COR-L47 (cell line): ENCODE results near the gene CCDC85C.

ENCODE experiments used
- DNase-seq: peaks from one replicate; lab custom pipeline; 2025; lab: John Stamatoyannopoulos, UW

Gene CCDC85C

DNA sequence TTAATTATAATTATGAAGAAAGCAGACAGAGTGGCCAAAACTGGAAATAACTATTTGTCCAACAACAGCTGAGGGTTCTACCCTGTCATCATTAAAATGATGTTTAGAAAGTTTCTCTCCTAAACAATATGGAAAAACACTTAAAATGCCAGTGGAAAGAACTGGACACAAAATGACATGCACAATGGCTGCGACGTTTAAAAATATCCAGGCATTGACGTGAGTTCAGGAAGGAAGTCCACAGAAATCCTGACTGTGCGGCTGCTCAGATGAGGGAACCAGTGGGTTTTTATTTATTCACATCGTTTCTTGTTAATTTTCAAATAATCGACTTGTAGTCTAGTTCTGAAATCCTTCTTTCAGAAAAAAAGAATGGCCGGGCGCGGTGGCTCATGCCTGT, 64.5 kb downstream of the CCDC85C start:
- DNase-seq, result no peak

DNA sequence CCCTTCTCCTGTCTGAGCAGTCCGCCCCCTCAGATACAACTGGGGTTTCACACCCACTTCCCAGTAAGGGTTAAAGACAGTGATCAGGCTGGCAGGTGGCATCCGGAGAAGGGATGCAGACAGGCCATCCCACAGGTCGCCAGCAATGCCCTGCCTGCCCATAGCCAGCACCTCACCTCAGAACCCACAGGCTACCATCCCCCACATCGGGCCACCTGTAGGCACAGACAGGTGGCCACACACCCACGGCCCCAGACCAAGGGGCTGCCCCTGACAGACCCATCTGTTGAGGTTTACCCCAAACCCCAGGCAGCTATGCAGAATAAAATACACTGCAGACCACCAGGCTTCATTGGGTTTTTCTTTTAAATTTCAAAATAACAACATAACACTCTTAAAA, 65.3 kb downstream of the CCDC85C start:
- DNase-seq, result no peak

DNA sequence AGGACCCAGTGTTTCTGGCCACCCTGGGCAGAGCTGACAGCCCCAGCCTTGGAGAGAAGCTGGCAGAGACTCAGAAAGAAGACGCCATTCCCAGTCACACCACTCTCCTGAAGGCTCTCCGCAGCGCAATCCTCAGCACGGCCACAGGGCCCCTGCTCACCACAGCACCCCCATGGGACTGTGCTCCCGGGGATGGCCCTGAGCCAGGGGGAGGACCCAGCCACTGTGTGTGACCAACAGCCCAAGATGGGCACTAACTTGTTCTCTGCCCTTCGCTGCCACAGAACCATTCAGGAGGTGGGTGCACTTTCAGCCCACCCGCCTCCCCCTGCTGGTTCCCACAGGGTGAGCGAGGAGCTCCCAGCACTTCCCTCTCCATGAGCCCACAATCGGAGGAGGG, 65.7 kb downstream of the CCDC85C start:
- DNase-seq, result peak; percentile 19

DNA sequence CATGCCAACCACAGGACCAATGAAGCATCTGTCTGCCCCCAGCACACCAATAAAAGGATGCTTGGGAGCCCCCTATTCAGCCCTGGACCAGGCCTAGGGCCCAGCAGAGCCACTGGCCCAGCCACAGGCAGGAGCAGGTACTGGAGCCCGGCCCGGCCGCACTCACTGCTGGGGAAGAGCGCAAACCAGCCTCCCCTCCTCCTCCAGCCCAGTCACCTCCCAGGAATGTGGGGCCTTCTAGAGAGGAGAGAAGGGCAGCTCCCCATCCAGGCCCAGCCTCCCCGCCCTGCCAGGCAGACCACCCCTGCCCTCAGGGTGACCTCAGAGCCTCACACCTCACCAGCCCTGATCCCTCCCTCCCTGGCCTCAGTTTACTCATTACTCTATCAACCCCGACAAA, 66.6 kb downstream of the CCDC85C start:
- DNase-seq, result no peak

DNA sequence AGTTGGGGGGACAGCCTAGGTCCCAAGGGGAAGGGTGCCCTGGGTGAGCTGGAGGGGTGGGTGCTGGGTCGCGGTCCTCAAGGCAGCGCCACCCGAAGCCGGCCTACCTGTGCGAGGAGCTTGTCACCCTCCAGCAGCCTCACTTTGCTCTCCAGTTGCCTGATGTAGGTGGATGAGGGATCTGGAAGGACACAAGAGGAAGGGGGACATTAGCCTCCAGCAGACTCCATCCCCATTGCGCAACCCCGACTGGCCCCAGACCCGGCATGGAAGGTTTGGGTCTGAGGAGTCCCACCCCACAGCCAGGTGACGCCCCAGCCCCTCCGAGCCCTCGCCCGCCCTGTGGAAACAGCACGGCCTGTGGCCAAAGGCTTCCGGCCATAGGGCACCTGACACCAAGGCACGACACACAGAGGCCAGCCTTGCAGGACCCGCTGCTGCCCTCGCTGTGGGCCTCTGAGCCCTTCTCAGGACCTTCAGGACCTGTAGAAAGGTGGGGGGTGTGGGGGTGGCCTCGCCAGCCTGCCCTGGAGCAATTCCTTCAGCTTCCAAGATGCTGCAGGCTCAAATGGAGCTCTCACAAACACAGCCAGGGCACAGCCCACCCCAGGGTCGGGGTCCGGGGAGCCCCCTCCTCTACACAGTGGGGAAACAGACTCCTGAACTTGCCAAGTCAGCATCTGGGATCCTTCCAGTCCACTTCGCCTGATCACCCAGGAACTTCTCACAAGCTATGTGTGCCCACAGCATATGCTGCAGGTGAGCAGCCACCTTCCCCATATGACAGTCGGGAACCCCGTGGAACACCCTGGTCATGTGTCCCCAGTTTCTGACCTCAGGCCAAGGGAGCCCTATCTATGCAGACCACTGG, 67.9 kb downstream of the CCDC85C start:
- no peak for DNase-seq

DNA sequence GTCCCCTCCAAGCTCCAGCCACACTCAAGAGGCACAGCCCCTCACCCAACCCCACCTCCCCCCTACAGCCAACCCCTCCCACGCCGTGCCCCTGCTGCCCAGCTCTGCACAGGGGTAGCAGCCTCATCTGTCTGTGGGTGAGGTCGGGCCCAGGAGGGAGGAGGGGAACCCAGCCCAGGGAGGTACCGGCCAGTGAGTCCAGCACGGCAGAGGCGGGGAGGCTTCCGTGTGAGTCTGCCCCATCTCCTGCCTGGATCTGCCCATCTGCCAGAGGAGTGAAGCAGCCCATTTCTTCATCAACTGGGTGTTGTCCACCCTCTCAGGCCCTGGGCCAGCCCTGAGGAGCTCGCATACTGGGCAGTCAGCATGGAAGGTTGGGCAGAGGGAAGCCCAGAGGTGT, 68.6 kb downstream of the CCDC85C start:
- DNase-seq, result no peak

DNA sequence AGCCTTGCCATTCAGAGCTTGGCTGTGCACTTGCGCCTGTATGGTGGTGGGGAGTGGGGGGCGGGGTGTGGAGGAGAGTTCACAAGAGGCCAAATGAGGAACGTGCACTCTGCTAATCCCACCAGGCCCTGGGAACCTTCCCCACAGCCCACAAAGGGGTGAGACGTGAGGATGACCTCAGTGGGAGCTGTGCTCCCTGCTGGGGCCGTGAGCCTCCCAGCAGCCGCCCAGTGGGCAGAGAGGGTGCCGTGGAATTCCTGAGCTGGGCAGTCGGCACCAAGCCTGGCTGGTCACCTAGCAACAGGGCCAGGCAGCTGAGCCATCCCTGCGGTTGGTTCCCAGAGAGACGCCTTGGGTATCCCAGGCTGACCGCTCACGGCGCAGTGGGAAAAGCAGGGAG, 69.1 kb downstream of the CCDC85C start:
- DNase-seq, result no peak

DNA sequence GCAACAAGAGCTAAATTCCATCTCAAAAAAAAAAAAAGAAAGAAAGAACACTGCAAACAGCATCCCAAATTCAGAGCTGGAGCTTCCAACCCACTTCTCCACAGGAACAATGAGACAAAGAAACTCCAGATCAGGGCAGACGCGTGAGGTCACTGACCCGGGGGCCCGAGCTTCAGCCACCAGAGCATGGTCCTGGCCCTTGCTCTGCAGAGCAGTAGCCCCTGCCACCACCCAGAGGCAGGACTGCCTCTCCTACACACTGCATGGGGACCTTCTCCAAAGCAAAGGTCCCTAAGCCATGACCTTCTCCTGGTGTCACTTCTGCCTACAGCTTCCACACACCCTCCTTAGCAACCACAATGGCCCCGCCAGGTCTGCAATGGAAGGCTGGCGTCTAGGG, 69.7 kb downstream of the CCDC85C start:
- no peak for DNase-seq

DNA sequence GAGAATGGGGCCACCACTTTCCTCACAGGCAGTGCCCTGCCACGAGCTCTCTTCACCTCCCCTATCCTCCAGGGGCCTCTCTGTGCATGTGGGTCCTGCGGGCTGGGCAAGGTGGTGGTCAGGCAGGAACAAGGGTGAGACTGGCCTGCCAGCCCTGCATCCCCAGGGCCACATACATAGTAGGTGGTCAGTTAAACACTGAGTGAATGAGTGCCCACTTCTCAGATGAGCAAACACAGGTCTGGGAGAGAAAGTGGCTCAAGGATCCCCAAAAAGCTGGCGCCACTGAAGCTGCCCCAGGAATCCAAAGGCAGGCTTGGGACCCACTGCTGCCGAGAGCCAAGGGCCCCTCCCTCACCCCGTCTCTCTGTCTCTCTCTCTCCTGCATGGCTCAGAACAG, 71.7 kb downstream of the CCDC85C start:
- no peak for DNase-seq

DNA sequence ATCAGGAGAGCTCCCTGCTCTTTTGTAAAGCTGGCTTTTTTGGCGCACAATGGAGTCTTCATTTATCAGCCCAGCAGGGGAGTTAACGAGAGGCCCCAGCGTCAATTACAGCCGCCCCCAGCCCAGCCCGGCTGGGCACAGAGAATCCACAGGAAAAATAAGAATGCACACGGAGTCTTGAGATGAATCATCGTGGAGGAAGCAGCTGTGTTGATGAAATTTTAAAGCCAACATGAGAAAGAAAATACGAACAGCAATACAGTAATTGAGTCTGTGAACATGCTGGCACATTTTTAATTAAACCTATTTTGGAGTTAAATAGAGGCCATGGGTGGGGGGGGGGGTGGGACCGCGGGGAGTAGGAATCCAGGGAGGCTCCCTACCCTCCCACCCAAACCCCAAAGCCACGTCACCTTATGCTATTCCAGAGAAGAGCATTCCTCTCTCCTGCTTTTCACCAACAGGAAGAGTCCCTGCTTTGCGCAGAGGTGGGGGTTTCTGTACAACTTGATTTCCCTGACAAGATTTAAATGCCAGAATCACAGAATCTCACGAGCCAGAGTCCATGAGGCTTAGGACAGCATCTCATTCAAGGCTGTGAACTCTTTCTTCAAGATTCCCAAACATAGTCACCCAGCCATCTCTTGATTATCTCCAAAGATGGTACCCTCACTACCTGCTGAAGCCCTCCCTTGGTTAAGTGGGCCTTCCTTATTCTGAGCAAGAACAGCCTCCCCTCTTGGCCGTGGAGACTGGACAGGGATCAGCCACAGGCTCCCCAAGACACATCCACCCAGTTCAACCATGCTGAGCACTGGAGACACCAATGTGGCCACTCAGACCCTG, 72.5 kb downstream of the CCDC85C start:
- DNase-seq, result peak; percentile 94

DNA sequence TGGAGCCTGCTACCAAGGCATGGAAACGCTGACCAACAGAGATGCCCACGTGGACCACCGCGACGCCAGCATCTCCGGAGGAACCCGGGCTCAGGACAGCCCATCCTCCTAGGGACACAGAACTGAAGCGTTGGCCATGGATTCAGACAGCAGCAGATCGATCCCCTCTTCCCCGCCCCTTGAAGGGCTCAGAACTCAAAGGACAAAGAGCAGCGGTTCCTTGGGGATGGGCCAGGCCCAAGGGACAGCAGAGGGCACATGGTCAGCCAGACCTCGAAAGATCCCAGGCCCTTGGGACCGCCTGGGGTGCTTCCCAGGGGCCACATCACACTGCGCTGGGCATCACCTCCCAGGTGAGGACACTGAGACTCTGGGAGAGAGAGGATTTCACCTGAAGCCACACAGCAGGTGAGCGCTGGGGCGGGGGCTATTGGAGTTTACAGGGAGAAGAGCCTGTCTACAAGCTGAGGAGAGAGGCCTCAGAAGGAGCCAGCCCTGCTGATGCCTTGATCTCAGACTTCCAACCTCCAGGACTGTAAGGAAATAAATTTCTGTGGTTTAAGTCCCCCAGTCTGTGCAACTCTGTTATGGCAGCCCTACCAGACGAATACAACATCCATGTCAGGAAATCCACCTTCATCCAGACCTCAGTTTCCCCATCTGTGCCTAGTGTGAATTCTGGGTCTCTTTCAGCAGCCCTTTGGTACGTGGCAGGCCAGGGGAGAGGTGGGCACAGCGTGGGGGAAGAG, 73.4 kb downstream of the CCDC85C start:
- no peak for DNase-seq

DNA sequence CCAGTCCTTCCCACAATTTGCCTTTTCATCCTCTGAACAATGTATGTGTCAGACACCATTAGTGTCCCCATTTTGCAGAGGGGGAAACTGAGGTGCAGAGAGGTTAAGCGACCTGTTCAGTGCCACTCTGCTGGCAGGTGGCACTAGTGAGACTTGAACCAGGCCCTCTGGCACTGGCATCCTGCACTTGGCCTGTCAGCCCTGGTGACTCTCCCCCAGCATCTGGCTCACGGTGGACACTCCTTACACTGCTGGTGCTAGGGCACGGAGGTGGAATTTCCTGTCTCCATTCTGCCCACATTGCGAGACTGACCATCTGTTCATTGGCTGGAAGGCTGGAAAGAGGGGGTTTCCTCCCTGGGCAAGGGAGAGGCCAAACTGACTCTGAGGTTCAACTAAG, 74.1 kb downstream of the CCDC85C start:
- DNase-seq, result no peak

DNA sequence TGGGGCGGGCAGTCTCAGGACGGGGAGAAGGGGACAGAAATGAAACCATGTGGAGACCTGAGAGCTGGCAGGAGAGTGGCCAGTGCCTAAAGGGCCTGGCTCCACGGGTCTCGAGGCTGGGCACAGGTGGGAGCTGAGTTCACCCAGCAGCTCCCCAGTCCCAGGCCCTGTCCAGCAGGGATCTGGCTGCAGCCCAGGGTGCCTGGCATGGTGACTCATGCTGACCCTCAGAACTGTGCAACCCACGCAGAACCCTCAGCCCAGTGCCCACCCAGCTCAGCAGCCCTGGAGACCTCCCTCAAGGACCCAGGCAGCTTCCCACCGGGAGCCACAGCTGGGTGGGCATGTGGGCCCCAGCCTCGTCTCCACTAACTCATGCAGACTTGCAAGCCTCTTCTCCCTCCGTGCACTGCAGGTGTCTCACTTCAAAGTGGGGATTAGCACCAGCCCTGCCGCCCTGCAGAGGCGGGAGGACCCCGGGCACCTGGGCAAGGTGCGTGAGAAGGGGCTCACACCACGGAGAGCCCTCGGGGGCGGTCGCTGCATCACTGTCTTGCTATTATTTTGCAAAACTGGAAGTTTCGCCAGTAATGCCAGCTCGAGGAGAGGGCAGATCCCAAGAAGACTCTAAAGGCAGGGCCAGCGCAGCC, 76.5 kb downstream of the CCDC85C start:
- DNase-seq, result no peak

DNA sequence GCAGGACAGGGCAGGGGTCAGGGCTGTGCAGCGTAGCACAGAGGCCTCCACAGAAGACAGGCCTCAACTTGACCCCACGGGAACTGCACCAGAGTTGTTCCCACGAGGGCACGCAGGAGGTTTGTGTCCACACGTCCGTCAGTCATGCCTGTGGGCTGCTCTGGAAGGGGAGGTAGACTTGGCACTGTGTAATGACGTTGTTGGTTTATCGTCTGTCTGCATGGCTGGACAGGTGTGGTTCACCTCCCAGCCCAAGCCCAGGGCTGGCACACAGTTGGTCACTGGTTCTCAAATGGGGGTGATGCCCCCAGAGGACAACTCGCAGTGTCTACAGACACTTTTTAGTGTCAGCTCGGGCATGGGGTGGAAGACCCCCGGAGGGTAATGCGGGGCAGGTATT, 77.0 kb downstream of the CCDC85C start:
- no peak for DNase-seq

DNA sequence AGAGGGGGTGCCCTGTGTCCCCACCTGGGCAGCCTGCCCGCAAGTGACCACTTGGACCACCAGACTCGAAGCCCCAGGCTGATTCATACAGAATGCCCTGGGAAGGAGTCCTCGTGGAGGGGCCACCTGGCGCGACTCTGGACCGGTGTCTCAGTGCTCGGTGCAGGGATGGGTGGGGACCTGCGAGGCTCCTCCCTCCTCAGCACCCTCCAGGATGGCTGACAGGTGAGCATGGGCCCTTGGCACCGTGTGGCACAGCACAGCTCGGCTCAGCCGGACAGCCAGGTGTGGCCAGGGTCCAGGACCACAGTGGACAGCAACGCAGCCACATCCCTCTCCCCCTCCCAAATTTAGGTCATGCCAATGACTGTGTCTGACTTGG, 78.3 kb downstream of the CCDC85C start:
- DNase-seq, result no peak

DNA sequence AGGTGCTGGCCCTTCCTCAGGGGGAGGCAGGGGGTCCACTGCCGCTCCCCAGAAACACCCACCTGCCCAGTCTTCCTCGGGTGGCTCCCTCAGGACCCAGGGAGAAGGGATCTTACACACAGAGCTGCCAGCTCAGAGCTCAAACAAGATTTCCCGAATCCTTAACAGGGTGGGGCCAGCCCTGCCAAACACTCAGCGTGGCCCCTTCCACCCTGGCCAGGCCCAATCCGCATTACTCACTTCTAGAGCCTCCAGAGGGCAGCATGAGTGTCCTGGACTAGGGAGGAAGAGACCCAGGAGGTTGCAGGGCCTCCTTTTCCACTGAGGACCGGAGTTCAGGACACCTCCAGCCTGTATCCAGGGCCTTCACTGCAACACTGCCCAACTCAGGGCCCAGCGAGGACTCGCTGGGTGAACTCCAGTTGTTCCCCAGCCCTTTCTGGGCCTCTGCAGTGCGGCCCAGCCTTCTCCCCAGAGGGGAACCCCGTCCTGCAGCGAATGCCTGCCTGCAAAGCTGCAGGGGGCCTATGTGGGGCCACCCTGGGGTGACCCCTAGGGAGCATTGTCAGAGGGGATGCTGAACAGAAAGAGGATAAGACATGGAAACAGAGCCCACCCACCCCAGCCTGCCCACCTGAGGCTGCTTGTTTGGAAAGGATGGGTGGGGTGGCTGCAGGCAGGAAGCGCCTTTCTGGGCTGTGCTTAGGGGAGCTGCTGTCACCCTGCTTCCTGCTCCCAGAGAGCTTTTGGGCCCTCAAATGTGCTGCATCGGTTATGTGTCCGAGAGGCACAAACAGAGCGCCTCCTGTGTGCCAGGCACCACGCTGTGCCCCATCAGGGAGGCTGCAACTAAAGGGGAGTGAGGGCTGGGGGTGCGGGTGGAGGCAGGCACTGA, 79.0 kb downstream of the CCDC85C start:
- DNase-seq, result peak; percentile 63

DNA sequence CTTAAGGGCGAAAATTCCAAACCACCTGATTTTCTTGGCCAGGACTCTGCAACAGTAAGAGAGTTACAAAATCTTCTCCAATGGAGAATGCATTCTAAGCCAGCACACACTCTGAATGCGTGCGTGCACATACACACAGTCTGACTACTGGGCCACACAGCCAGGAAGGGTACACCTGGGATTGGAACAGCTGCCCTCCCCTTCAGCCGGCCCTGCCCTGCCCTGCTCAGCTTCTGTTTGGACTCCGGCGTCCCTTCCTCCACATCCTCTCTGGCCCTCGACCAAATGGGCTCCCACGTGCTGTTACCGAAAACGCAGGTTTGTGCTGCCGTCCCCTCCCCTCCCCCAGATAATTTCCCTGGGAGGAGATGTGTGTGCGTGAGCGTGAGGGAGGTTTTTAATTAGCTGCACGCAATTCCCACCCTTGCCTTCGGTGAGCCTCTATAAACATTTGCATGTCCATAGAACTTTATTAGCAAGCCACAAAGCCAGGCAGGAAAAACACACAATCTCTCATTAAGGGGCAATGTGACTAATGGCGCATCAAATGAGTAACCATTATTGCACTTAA, 79.8 kb downstream of the CCDC85C start:
- DNase-seq, result peak; percentile 66

DNA sequence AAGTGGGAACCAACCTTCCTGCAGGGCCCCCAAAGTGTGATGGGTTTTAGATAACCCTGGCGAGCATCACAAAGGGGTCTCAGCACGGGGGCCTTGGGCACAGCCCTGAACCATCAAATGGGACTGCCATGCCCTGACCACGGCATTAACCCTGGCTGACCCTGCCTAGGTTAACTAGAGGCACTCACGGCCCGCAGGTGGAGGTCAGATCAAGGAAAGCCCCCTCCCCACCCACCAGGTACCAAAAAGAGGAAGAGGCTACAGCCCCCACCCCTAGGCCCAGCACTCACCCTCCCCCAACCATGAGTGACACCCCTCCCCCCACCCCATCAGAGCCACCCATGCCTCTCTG, 80.3 kb downstream of the CCDC85C start:
- no peak for DNase-seq

DNA sequence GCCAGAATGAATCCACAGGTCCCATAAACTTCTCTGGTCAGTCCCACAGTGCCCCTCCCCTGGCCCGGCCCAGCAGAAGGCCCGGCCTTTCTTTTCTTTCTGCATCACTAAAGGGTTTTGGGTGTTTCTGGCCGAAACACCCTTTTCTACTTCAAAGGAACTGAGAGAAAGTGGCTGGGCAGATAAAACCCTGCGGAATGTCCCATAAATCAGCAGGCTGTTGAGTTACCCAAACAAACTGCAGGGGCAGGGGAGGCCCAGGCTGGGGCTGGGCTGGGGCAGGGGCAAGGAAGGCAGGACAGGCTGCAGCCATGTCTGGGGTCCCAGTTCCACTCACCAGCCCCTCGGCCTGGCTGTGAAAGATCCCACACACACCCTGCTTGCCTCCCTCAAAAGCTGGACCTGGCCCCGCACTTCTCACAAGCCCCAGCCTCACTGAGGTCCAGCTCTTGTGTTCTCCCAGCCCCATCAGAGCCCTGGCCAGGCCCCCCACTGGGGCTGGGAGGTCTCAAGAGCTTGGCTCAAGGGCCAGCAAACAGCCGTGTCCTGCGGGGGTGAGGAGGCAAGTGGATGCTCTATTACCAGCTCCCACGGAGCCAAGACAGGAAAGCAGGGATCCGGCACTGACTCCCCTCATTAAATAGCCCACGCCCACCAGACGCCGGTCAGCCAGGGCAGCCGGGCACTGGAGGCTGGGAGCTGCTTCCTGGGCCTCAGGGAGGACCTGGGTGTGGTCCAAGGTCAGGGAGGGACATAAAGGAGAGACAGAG, 80.9 kb downstream of the CCDC85C start:
- DNase-seq, result no peak

DNA sequence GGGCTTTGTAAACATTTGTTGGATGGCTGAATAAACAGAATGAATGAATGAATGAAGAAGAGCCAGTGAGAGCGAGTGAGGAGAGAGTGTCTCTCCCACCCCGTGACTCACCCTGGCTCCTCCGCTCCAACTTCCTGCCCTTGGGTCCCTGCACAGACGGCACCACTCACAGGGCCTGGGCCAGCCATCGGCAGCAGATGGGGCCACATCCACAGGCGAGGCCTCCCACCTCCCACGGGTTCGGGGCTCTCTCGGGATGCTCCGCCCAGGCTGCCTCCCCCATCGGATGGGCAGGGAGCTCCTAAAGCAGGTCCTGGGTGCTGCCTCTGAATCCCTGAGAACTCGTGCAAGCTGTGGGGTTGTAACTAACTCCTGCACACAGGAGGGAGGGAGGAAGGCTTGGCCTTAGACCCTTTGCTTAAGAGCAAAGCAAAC, 81.5 kb downstream of the CCDC85C start:
- DNase-seq, result no peak
